GM19193 (cell line): ENCODE results near the gene BFAR.

Source experiments
- POLR2A ChIP-seq: IDR thresholded peaks from 4 replicates; pipeline ENCODE4 v1.6.1; 2011; ENCODE audit not compliant: insufficient read depth, insufficient read length; ENCODE audit errors: extremely low read depth

BFAR gene, protein sequence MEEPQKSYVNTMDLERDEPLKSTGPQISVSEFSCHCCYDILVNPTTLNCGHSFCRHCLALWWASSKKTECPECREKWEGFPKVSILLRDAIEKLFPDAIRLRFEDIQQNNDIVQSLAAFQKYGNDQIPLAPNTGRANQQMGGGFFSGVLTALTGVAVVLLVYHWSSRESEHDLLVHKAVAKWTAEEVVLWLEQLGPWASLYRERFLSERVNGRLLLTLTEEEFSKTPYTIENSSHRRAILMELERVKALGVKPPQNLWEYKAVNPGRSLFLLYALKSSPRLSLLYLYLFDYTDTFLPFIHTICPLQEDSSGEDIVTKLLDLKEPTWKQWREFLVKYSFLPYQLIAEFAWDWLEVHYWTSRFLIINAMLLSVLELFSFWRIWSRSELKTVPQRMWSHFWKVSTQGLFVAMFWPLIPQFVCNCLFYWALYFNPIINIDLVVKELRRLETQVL

DNA sequence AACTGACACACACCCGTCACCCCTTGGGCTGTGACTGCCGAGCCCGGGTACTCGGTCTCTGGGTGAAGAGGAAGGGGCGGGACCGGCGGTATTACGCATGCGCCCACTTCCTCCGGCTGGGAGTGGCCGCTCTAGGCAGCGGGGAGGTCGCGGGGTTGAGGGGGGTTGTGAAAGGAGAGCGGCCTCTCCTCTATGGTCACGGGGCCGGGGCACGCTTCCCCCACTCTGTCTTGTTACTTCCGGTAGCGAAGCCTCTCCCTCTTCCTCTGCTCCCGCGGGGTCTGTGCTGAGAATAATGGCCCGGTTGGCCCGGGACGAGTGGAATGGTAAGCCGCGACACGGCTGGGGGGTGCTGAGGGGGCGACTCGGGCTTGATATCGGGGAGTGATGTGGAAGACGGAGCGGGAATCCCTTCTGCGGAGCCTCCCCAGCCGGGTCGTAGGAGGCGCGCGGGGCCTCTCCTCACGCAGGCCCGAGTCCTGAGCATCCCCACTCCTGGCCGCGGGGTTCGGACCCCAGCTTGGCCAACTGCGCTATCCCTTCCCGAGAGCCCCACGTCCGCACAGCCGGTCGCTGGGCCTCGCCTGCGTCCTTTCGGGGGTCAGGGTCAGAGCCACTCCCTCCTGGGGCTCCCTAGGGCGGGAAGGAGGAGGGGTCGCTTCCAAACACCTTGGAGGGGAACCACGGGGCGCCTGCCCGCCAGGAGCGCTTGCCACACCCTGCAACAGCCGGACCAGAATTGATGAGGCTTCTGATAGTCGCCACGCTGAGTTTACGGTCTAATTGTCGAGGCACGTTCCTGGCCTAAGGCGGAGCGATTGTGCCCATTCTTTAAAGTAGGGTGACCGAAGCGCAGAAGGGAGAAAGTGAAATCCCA, at the start of gene BFAR:
TSS of gene BFAR (plus strand) at position 259 of the 877 bp plus-strand sequence. CDS start 11,396 bp downstream, outside the sequence.
- peak; percentile 99 for TF ChIP-seq POLR2A

DNA sequence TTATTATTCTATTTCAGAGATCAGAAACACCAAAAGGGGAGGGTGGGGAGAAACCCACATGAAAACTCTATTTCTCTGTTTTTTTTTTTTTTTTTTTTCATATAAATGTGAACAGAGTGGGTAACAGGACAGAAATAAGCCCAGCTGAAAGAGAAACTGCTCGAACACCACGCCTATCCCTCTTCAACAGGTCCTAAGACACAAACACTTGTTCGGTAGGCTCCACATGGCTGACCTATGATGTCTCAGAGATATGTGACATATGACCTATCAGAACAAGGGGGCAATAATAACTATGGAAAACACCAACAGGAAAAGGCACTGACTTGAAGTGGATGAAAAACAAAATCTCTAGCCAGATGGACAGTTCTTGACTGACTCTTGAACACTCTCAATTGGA, 47.5 kb upstream of the BFAR start:
- no peak for TF ChIP-seq POLR2A

DNA sequence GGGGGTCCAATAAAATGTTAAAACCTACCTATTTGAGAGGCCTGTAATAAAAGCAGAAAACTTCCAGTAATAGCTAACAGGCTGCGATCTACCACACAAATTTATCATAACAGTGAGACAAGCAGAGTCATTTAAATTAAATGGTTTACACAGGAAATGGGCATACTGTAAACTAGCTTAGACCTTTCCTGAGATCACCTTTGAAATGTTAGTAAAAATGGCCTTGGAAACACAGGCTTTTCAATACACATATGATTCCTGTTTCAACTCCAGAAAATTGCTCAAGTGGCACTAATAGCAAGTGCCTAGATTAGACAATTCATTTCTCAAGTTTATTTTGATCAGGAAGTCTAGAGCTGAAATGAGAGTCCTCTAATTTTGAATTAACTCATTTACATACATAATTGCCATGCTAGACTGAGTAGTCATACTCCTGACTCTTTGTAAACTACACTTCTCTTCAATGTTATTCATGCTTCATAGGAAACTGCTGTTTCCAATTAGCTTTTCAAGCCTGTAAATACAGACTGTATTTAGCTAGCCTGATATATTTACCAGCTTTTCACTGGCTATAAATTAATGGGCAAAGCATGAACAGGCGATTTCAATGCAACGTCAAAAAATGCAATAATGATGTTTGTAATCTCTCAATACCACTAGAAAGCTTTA, 46.0 kb upstream of the BFAR start:
- TF ChIP-seq POLR2A = no peak

- no peak for TF ChIP-seq POLR2A
Observed at GRCh38 chr16:14600164-14600563, 32.6 kb upstream of the BFAR start.

DNA sequence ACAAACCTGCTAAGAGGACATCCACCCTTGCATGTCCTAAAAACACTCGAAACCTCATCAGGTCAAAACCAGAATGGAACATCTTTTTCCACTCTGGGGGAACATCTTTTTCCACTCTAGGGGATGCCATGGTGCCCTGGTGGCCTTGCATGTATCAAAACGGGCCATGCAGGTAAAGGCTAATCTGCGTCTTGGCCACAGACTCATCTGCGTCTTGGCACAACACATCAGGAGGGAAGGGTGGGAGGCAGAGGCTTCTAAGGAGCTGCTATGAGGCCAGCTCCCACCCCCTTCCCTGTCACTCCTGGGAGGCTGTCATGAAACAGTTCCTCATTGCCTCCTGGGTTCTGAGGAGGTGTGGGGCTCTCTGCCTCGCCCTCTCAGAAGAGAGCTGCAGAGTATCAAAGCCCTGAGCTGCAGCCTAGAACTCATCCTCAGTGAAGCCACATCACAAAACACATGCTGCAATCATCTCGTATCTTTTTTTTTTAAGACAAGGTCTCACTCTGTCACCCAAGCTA, 30.2 kb upstream of the BFAR start:
- no peak for TF ChIP-seq POLR2A

DNA sequence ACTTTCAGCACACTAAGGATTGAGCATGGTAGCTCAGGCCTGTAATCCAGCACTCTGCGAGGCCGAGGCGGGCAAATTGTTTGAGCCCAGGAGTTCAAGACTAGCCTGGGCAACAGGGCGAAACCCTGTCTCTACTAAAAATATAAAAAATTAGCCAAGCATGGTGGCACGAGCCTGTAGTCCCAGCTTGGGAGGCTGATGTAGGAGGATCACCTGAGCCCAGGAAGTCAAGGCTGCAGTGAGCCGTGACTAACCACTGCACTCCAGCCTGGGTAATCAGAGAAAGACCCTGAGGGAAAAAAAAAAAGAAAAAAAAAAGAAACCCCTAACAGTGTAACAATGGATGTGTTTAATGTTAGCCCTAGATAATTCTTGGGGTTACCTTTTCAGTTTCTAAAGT, 26.6 kb upstream of the BFAR start:
- TF ChIP-seq POLR2A = no peak

- TF ChIP-seq POLR2A = no peak
Observed at GRCh38 chr16:14608111-14608566, 24.6 kb upstream of the BFAR start.

DNA sequence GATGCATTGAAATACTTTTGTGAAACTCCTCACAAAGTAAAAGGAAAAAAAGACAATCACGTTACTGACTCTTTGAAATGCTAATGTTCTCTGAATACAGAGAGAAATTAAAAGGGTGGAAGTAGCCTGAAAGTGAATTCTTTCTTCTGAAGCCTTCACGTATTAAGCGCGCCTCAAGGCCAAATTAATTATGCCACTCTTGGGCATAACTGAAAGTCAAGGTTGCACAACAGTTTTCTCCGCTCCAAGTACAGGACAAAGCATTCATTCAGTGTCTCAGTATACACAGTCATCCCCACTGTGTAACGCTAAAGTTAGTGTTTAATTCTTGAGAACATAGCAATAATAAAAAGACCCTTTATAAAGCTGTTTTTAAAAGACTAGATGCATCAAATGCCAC, 24.1 kb upstream of the BFAR start:
- TF ChIP-seq POLR2A = no peak

DNA sequence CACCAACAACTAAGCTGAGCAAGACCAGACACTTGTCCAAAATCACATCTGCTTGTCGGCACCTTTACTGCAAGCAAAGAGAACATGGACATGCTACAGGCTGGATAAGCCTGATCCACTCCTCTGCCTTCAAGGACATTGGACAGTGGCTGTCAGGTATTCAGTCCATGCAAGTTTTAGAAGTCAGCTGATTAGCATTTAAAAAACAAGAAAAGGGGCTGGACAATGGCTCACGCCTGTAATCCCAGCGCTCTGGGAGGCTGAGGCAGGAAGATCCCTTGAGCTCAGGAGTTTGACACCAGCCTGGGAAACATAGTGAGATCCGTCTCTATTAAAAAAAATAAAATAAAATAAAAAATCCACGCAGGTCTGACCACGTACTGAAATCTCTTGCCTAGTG, 23.0 kb upstream of the BFAR start:
- no peak for TF ChIP-seq POLR2A

DNA sequence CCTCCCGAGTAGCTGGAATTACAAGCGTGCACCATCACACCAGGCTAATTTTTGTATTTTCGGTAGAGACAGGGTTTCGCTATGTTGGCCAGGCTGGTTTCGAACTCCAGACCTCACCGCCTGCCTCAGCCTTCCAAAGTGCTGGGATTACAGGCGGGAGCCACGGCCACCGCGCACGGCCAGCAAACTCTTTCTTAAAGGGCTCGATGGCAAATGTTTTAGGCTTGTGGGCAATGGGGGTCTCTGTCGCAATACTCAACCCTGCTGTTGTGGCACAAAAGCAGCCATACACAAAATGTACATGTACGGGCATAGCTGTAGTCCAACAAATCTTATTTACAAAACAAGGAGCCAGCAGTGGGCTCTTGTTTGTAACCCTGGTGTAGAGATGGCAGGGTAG, 21.1 kb upstream of the BFAR start:
- no peak for TF ChIP-seq POLR2A

GRCh38 chr16:14613991-14614390, 18.8 kb upstream of the BFAR start:
- TF ChIP-seq POLR2A = no peak

DNA sequence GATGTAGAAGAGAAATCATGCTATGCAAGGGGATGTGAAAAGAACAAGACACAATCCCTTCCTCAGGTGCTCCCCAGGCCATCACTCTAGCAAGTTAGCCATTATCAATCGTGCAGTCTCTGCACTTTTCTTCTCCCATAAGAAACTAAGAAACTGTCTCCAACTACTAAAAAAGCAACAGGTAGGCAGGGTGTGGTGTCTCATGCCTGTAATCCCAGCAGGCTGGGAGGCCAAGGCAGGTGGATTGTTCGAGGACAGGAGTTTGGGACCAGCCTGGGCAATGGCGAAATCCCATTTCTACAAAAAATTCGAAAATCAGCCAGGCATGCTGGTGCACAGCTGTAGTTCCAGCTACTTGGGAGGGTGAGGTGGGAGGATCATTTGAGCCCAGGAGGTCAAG, 16.5 kb upstream of the BFAR start:
- no peak for TF ChIP-seq POLR2A

- TF ChIP-seq POLR2A = no peak
Observed at GRCh38 chr16:14618566-14618965, 14.2 kb upstream of the BFAR start.

- no peak for TF ChIP-seq POLR2A
Observed at GRCh38 chr16:14627078-14627477, 5.7 kb upstream of the BFAR start.
